Hepatocyte (in vitro differentiated cells): ENCODE data around the gene CD7.

Experiments used
- EZH2 ChIP-seq: fragments of 200-600 bp; sonication (generic); IDR thresholded peaks from 2 replicates; pipeline ENCODE4 v1.6.1; 2016; ENCODE audit warnings: antibody characterized with exemption, mild to moderate bottlenecking, borderline replicate concordance
- EZH2phosphoT487 ChIP-seq: fragments of 200-600 bp; sonication (generic); IDR thresholded peaks from one replicate; pipeline ENCODE4 v1.6.1; 2018; ENCODE audit warnings: antibody characterized with exemption, mild to moderate bottlenecking, low read depth, moderate library complexity; ENCODE audit not compliant: unreplicated experiment, severe bottlenecking
- TF ChIP-seq, protein P1 (sequence below): fragments of 200-600 bp; sonication (generic); IDR thresholded peaks from 2 replicates; pipeline ENCODE4 v1.5.1; 2016; ENCODE audit warnings: antibody characterized with exemption, mild to moderate bottlenecking; ENCODE audit not compliant: poor library complexity

DNA sequence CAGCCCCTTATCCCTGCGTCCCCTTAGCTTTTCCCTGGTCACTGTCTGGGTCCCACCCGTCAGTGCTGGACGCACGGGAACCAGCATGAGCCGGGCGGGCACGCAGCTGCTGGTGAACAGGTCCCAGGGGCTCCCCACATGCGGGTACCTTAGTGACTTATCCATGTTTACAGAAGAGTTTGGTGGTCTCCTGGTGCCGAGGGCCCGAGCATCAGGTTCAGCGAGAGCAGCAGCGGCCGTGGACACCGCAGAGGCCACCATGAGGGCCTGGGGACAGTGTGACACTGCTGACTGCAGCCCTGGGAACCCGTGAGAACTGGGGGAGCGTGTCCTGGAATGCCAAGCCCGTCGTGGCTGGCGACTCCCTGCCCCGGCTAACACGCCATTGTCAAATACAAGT is 6.5 kb downstream of the CD7 start:
- TF ChIP-seq, protein P1, sequence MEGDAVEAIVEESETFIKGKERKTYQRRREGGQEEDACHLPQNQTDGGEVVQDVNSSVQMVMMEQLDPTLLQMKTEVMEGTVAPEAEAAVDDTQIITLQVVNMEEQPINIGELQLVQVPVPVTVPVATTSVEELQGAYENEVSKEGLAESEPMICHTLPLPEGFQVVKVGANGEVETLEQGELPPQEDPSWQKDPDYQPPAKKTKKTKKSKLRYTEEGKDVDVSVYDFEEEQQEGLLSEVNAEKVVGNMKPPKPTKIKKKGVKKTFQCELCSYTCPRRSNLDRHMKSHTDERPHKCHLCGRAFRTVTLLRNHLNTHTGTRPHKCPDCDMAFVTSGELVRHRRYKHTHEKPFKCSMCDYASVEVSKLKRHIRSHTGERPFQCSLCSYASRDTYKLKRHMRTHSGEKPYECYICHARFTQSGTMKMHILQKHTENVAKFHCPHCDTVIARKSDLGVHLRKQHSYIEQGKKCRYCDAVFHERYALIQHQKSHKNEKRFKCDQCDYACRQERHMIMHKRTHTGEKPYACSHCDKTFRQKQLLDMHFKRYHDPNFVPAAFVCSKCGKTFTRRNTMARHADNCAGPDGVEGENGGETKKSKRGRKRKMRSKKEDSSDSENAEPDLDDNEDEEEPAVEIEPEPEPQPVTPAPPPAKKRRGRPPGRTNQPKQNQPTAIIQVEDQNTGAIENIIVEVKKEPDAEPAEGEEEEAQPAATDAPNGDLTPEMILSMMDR = no peak
- TF ChIP-seq EZH2 (no peak), EZH2phosphoT487 (no peak)
